ENCODE measurements around the gene PRR20G.

- TF ChIP-seq CTCF (IDR thresholded peaks at IDR 0.05; ENCODE audit: extremely low read depth in 1 of 2, insufficient read depth in 1 of 2, low read depth in 1 of 2, low read length in 2 of 2) (no peak), POLR2AphosphoS5 (IDR thresholded peaks at IDR 0.05; ENCODE audit: insufficient read depth, low read depth, low read length) (no peak)
Observed at GRCh38 chr3:127247292-127247691, 40.6 kb downstream of the PRR20G start.
